Astrocyte (in vitro differentiated cells and primary cell): ENCODE measurements around the gene C1orf141. TPM values are rescaled to one million over a fixed set of nuclear protein-coding genes. Genes with fewer than 3 reads are reported as not detected.
A peak's percentile ranks its signal among the peaks of the same experiment; 100 is the strongest.

Source experiments
- DNase-seq: peaks from one replicate; pipeline ENCODE4 v3.0.0-alpha.2; 2010; ENCODE audit warnings: low read depth
- FAIRE-seq: peaks from 2 replicates; lab custom pipeline; 2011; peaks lifted over from hg19 to GRCh38; lab: Jason Lieb, UNC
- H2AFZ ChIP-seq: 2 replicates; pipeline ENCODE4 v1.6.0; 2012; ENCODE audit warnings: low read depth, low read length, inconsistent platforms
- H3K27ac ChIP-seq: 2 replicates; pipeline ENCODE4 v1.5.1; 2011; ENCODE audit warnings: low read depth, low read length, inconsistent platforms
- H3K27me3 ChIP-seq: 2 replicates; pipeline ENCODE4 v1.6.0; 2011; ENCODE audit warnings: low read length, inconsistent platforms; ENCODE audit not compliant: insufficient read depth
- H3K36me3 ChIP-seq: 2 replicates; pipeline ENCODE4 v1.5.1; 2011; ENCODE audit warnings: low read length, inconsistent platforms; ENCODE audit not compliant: insufficient read depth
- H3K4me1 ChIP-seq: 2 replicates; pipeline ENCODE4 v1.5.1; 2011; ENCODE audit warnings: low read length, inconsistent platforms; ENCODE audit not compliant: insufficient read depth
- H3K4me2 ChIP-seq: 2 replicates; pipeline ENCODE4 v1.6.0; 2012; ENCODE audit warnings: low read length, inconsistent platforms
- H3K4me3 ChIP-seq: 2 replicates; pipeline ENCODE4 v1.5.1; 2011; ENCODE audit warnings: low read depth, mild to moderate bottlenecking, low read length, inconsistent platforms; ENCODE audit not compliant: insufficient read depth
- H3K79me2 ChIP-seq: 2 replicates; pipeline ENCODE4 v1.6.0; 2012; ENCODE audit warnings: mild to moderate bottlenecking, low read length, inconsistent platforms; ENCODE audit not compliant: insufficient read depth
- H3K9ac ChIP-seq: 2 replicates; pipeline ENCODE4 v1.6.0; 2012; ENCODE audit warnings: mild to moderate bottlenecking, low read length, inconsistent platforms
- H3K9me3 ChIP-seq: 2 replicates; pipeline ENCODE4 v1.5.1; 2012; ENCODE audit warnings: low read depth, mild to moderate bottlenecking, low read length, inconsistent platforms; ENCODE audit not compliant: insufficient read depth
- H4K20me1 ChIP-seq: 2 replicates; pipeline ENCODE4 v1.6.0; 2012; ENCODE audit warnings: low read length, inconsistent platforms; ENCODE audit not compliant: insufficient read depth
- H3K27ac Mint-ChIP-seq: one replicate; pipeline ENCODE4 v1.8.0; 2021; ENCODE audit warnings: mild to moderate bottlenecking, mixed read lengths; ENCODE audit not compliant: unreplicated experiment
- H3K27me3 Mint-ChIP-seq: one replicate; pipeline ENCODE4 v1.8.0; 2021; ENCODE audit warnings: low read depth, mixed read lengths; ENCODE audit not compliant: unreplicated experiment
- H3K36me3 Mint-ChIP-seq: one replicate; pipeline ENCODE4 v1.8.0; 2021; ENCODE audit warnings: low read depth, mixed read lengths; ENCODE audit not compliant: unreplicated experiment
- H3K4me1 Mint-ChIP-seq: one replicate; pipeline ENCODE4 v1.8.0; 2021; ENCODE audit warnings: low read depth, mixed read lengths; ENCODE audit not compliant: unreplicated experiment
- H3K4me3 Mint-ChIP-seq: one replicate; pipeline ENCODE4 v1.8.0; 2021; ENCODE audit warnings: mild to moderate bottlenecking, moderate library complexity, mixed read lengths; ENCODE audit not compliant: unreplicated experiment
- H3K9me3 Mint-ChIP-seq: one replicate; pipeline ENCODE4 v1.8.0; 2021; ENCODE audit warnings: mild to moderate bottlenecking, mixed read lengths; ENCODE audit not compliant: unreplicated experiment
- CTCF ChIP-seq: IDR thresholded peaks from 2 replicates; pipeline ENCODE4 v1.5.1; 2011; ENCODE audit warnings: low read depth, mild to moderate bottlenecking, inconsistent platforms, low read length, moderate library complexity; ENCODE audit not compliant: insufficient read depth
- EZH2 ChIP-seq: IDR thresholded peaks from 2 replicates; pipeline ENCODE4 v1.6.1; 2012; ENCODE audit warnings: mild to moderate bottlenecking, low read length, inconsistent platforms; ENCODE audit not compliant: insufficient read depth
- total RNA-seq: library from RNA; stranded (reverse); gene quantifications from 2 replicates; pipeline ENCODE4 v1.2.1, GENCODE V29; 2021

The C1orf141 gene
- total RNA-seq, 1 donor from 2014 or later, result not detected

- no peaks in the 10 kb centered on the region for H3K9me3 Mint-ChIP-seq
- Histone ChIP-seq H3K27ac (no peak overlapping the region), H3K79me2 (no peaks in the 10 kb centered on the region), H3K4me2 (no peak overlapping the region), H2AFZ (no peak overlapping the region), H3K27me3 (no peaks in the 10 kb centered on the region), H3K9ac (no peak overlapping the region), H4K20me1 (no peaks in the 10 kb centered on the region), H3K4me1 (no peaks in the 10 kb centered on the region), H3K36me3 (no peaks in the 10 kb centered on the region), H3K4me3 (no peak overlapping the region), H3K9me3 (no peaks in the 10 kb centered on the region)
- TF ChIP-seq CTCF, result no peak
- no peak for TF ChIP-seq EZH2
- DNase-seq, result no peak
- no peak for FAIRE-seq
- no peaks in the 10 kb centered on the region for H3K27me3 Mint-ChIP-seq
- no peak overlapping the region for H3K4me3 Mint-ChIP-seq
- H3K27ac Mint-ChIP-seq, result no peak overlapping the region
- H3K4me1 Mint-ChIP-seq, result peaks cover 19% of the 10 kb centered on the region
- H3K36me3 Mint-ChIP-seq, result no peaks in the 10 kb centered on the region
These were observed 13.7 kb downstream of the C1orf141 start for GRCh38 chr1:67120855-67121619.

- Histone ChIP-seq H3K4me1 (no peaks in the 10 kb centered on the region), H4K20me1 (no peaks in the 10 kb centered on the region), H3K9ac (no peak overlapping the region), H3K27ac (no peak overlapping the region), H3K27me3 (no peaks in the 10 kb centered on the region), H3K9me3 (no peaks in the 10 kb centered on the region), H3K4me2 (no peak overlapping the region), H3K4me3 (no peak overlapping the region), H2AFZ (no peak overlapping the region), H3K79me2 (no peaks in the 10 kb centered on the region), H3K36me3 (no peaks in the 10 kb centered on the region)
- peaks cover 18% of the 10 kb centered on the region for H3K4me1 Mint-ChIP-seq
- H3K36me3 Mint-ChIP-seq, result no peaks in the 10 kb centered on the region
- no peak overlapping the region for H3K27ac Mint-ChIP-seq
- no peaks in the 10 kb centered on the region for H3K9me3 Mint-ChIP-seq
- TF ChIP-seq EZH2 (no peak), CTCF (no peak)
- DNase-seq (no peak), FAIRE-seq (no peak)
- no peaks in the 10 kb centered on the region for H3K27me3 Mint-ChIP-seq
- H3K4me3 Mint-ChIP-seq, result no peak overlapping the region
These were observed 16.1 kb downstream of the C1orf141 start for GRCh38 chr1:67118646-67119045.

GRCh38 chr1:67118191-67118590 is 16.6 kb downstream of the C1orf141 start:
- Histone ChIP-seq H4K20me1 (no peaks in the 10 kb centered on the region), H3K36me3 (no peaks in the 10 kb centered on the region), H3K4me1 (no peaks in the 10 kb centered on the region), H3K4me3 (no peak overlapping the region), H3K9ac (no peak overlapping the region), H3K27ac (no peak overlapping the region), H3K79me2 (no peaks in the 10 kb centered on the region), H3K27me3 (no peaks in the 10 kb centered on the region), H2AFZ (no peak overlapping the region), H3K4me2 (no peak overlapping the region), H3K9me3 (no peaks in the 10 kb centered on the region)
- Mint-ChIP-seq H3K27me3 (no peaks in the 10 kb centered on the region), H3K9me3 (no peaks in the 10 kb centered on the region), H3K27ac (peak overlapping the region; percentile 11), H3K36me3 (no peaks in the 10 kb centered on the region), H3K4me1 (peaks cover 18% of the 10 kb centered on the region), H3K4me3 (no peak overlapping the region)
- no peak for TF ChIP-seq EZH2
- TF ChIP-seq CTCF, result no peak
- no peak for FAIRE-seq
- peak; percentile 14 for DNase-seq
